ENCODE data around the gene TRIM71. TPM values are rescaled to one million over a fixed set of nuclear protein-coding genes. Genes with fewer than 3 reads are reported as not detected.
"Not testable (repeated sequence)": the region's sequence is repeated elsewhere in the genome, so short reads cannot be mapped to it uniquely, and the experiment has no call there.

The TRIM71 gene
- polyA plus RNA-seq, 1 donor (not counting 4 experiments of a cell fraction or from before 2014, with no cell fraction given), result not detected

DNA sequence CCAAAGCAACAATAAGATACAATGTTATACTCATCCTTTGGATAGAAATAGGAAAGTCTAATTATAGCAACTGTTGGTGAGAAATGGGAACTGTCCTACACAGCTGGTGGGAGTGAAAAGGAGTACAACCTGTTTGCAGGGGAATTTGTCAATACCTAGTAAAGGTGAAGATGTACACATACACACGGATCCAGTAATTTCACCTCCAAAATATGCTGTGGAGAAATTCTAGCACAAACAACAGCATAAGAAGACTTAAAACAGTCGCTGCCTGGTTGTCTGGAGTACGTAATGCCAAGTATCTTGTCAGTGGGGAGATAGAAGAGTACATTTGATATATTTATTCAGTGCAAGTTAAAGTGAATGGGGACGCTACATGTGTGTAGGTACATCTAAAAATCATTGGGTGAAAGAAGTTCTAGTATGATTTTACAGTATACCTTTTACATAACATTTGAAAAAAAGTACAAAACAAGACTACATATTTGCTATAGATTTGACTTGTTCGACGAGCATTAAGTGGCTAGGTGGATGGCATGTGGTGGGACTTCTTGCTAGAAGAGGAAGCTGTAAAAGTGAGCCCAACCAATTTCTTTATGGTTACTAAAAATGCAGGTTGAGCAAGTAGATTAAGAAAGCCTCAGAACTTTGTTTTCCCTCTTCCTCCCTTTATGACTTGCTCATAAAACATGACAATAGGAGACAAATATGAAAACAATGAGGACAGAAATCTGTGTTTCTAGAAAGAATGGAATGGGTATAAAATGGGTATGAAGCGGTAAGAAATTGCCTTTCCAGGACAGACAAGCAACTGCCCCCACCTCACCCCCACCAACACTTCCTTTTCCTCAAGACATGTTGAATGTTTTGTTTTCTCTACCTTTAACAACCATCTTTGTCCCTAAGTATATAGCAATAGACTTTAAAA is 83.5 kb downstream of the TRIM71 start:
- dilution Hi-C loops (cut with MboI; ENCODE audit: extremely low pct_ligation_motif_present, low sequenced_read_pairs), result no loop called here
- no peak for DNase-seq (ENCODE audit: low read depth, low spot score)
- no peaks in the 10 kb centered on the region for H3K4me1 ChIP-seq (ENCODE audit: control insufficient read depth, extremely low read depth, insufficient read depth, low read length)
- no peak overlapping the region for H3K27ac ChIP-seq (ENCODE audit: control insufficient read depth, insufficient read depth, low read length)
- no peak for TF ChIP-seq EZH2 (IDR thresholded peaks at IDR 0.05; ENCODE audit: low read length)
- TF ChIP-seq, protein P1, sequence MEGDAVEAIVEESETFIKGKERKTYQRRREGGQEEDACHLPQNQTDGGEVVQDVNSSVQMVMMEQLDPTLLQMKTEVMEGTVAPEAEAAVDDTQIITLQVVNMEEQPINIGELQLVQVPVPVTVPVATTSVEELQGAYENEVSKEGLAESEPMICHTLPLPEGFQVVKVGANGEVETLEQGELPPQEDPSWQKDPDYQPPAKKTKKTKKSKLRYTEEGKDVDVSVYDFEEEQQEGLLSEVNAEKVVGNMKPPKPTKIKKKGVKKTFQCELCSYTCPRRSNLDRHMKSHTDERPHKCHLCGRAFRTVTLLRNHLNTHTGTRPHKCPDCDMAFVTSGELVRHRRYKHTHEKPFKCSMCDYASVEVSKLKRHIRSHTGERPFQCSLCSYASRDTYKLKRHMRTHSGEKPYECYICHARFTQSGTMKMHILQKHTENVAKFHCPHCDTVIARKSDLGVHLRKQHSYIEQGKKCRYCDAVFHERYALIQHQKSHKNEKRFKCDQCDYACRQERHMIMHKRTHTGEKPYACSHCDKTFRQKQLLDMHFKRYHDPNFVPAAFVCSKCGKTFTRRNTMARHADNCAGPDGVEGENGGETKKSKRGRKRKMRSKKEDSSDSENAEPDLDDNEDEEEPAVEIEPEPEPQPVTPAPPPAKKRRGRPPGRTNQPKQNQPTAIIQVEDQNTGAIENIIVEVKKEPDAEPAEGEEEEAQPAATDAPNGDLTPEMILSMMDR (optimal IDR thresholded peaks at IDR 0.05 in 1 of 3, IDR thresholded peaks at IDR 0.05 in 1 of 3, conservative IDR thresholded peaks at IDR 0.05 in 1 of 3; ENCODE audit: extremely low read depth in 1 of 3, insufficient read depth in 2 of 3, low read length in 3 of 3), result no peak
- no peak overlapping the region for H2AFZ ChIP-seq (ENCODE audit: control insufficient read depth, low read length)
- H3K79me2 ChIP-seq (ENCODE audit: control insufficient read depth, insufficient read depth, low read length), result no peaks in the 10 kb centered on the region
- H3K27me3 ChIP-seq (ENCODE audit: control insufficient read depth, extremely low read depth, insufficient read depth, low read length), result no peaks in the 10 kb centered on the region
- FAIRE-seq, result no peak
- H3K36me3 ChIP-seq (ENCODE audit: control insufficient read depth in 2 of 2, extremely low read depth in 1 of 2, insufficient read depth in 2 of 2, low read length in 2 of 2), result no peaks in the 10 kb centered on the region
- H3K9ac ChIP-seq (ENCODE audit: control insufficient read depth, extremely low read depth, insufficient read depth, low read length), result no peak overlapping the region
- no peaks in the 10 kb centered on the region for H4K20me1 ChIP-seq (ENCODE audit: control insufficient read depth, extremely low read depth, insufficient read depth, low read length)
- no peak overlapping the region for H3K4me3 ChIP-seq (ENCODE audit: control insufficient read depth in 2 of 3, extremely low read depth in 1 of 3, insufficient read depth in 2 of 3, low read depth in 1 of 3, low read length in 3 of 3)
- H3K9me1 ChIP-seq (ENCODE audit: control insufficient read depth, extremely low read depth, insufficient read depth, low read length), result no peaks in the 10 kb centered on the region
- H3K4me2 ChIP-seq (ENCODE audit: control insufficient read depth, extremely low read depth, insufficient read depth, low read depth, low read length), result no peak overlapping the region
- no peaks in the 10 kb centered on the region for H3K9me3 ChIP-seq (ENCODE audit: control insufficient read depth, low read depth, low read length)

GRCh38 chr3:32902887-32903371 is 85.1 kb downstream of the TRIM71 start:
- H3K9ac ChIP-seq (ENCODE audit: control insufficient read depth, extremely low read depth, insufficient read depth, low read length); H4K20me1 ChIP-seq (ENCODE audit: control insufficient read depth, extremely low read depth, insufficient read depth, low read length); dilution Hi-C loops (cut with MboI; ENCODE audit: extremely low pct_ligation_motif_present, low sequenced_read_pairs); H3K36me3 ChIP-seq (ENCODE audit: control insufficient read depth in 2 of 2, extremely low read depth in 1 of 2, insufficient read depth in 2 of 2, low read length in 2 of 2); H3K4me3 ChIP-seq (ENCODE audit: control insufficient read depth in 2 of 3, extremely low read depth in 1 of 3, insufficient read depth in 2 of 3, low read depth in 1 of 3, low read length in 3 of 3); H3K4me1 ChIP-seq (ENCODE audit: control insufficient read depth, extremely low read depth, insufficient read depth, low read length); H3K4me2 ChIP-seq (ENCODE audit: control insufficient read depth, extremely low read depth, insufficient read depth, low read depth, low read length); H3K79me2 ChIP-seq (ENCODE audit: control insufficient read depth, insufficient read depth, low read length); H3K9me1 ChIP-seq (ENCODE audit: control insufficient read depth, extremely low read depth, insufficient read depth, low read length); DNase-seq (ENCODE audit: low read depth, low spot score); H2AFZ ChIP-seq (ENCODE audit: control insufficient read depth, low read length); H3K27me3 ChIP-seq (ENCODE audit: control insufficient read depth, extremely low read depth, insufficient read depth, low read length); FAIRE-seq; H3K9me3 ChIP-seq (ENCODE audit: control insufficient read depth, low read depth, low read length); H3K27ac ChIP-seq (ENCODE audit: control insufficient read depth, insufficient read depth, low read length): not testable (repeated sequence)
- TF ChIP-seq, protein P1 (optimal IDR thresholded peaks at IDR 0.05 in 1 of 3, IDR thresholded peaks at IDR 0.05 in 1 of 3, conservative IDR thresholded peaks at IDR 0.05 in 1 of 3; ENCODE audit: extremely low read depth in 1 of 3, insufficient read depth in 2 of 3, low read length in 3 of 3), result peak in 2 of 3 experiments; percentile 42

All from keratinocyte (primary cell).